Measurements from ENCODE around the gene NLRC5.

NLRC5 gene

DNA sequence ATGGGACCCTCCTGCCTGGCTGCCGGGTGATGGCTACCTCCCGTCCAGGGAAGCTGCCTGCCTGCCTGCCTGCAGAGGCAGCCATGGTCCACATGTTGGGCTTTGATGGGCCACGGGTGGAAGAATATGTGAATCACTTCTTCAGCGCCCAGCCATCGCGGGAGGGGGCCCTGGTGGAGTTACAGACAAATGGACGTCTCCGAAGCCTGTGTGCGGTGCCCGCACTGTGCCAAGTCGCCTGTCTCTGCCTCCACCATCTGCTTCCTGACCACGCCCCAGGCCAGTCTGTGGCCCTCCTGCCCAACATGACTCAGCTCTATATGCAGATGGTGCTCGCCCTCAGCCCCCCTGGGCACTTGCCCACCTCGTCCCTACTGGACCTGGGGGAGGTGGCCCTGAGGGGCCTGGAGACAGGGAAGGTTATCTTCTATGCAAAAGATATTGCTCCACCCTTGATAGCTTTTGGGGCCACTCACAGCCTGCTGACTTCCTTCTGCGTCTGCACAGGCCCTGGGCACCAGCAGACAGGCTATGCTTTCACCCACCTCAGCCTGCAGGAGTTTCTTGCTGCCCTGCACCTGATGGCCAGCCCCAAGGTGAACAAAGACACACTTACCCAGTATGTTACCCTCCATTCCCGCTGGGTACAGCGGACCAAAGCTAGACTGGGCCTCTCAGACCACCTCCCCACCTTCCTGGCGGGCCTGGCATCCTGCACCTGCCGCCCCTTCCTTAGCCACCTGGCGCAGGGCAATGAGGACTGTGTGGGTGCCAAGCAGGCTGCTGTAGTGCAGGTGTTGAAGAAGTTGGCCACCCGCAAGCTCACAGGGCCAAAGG, 36.8 kb downstream of the NLRC5 start:
- no peak for DNase-seq (ENCODE audit: low spot score)

DNA sequence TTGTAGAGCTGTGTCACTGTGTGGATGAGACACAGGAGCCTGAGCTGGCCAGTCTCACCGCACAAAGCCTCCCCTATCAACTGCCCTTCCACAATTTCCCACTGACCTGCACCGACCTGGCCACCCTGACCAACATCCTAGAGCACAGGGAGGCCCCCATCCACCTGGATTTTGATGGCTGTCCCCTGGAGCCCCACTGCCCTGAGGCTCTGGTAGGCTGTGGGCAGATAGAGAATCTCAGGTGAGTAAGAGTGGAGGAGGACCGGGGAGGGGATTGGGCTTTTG, 37.4 kb downstream of the NLRC5 start:
- DNase-seq (ENCODE audit: low spot score): no peak

DNA sequence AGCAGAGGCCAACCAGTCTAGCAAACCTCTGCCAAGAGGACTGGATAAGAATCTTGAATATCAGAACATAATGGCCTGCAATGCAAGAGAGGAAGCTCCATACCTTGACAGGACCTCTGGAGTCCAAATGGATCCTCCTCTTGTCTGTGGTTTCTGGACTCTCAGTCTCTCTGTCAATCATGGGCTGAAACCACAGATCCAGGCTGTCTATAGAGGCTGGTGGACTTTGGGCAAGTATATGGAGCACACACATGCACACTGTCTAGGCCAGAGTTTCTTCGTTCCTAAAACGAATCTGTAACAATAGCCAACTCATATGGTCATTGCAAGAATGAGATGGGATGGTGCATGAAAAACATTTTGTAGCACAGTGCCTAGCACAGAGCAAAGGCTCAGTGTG, 37.7 kb downstream of the NLRC5 start:
- no peak for DNase-seq (ENCODE audit: low spot score)

DNA sequence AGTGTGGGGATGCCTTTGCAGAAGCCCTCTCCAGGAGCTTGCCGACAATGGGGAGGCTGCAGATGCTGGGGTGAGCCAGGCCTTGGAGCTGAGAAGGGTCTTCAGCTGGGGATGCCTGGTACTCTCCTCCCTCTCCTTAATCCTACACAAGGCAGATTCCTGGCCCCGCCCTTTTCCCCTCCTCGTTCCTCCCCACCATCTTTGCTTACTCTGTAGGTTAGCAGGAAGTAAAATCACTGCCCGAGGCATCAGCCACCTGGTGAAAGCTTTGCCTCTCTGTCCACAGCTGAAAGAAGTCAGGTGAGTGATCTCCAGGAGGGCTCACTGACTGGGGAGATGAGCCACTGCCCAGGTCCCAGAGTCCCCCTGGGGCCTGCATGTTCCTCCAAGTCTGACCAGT, 38.7 kb downstream of the NLRC5 start:
- no peak for DNase-seq (ENCODE audit: low spot score)

DNA sequence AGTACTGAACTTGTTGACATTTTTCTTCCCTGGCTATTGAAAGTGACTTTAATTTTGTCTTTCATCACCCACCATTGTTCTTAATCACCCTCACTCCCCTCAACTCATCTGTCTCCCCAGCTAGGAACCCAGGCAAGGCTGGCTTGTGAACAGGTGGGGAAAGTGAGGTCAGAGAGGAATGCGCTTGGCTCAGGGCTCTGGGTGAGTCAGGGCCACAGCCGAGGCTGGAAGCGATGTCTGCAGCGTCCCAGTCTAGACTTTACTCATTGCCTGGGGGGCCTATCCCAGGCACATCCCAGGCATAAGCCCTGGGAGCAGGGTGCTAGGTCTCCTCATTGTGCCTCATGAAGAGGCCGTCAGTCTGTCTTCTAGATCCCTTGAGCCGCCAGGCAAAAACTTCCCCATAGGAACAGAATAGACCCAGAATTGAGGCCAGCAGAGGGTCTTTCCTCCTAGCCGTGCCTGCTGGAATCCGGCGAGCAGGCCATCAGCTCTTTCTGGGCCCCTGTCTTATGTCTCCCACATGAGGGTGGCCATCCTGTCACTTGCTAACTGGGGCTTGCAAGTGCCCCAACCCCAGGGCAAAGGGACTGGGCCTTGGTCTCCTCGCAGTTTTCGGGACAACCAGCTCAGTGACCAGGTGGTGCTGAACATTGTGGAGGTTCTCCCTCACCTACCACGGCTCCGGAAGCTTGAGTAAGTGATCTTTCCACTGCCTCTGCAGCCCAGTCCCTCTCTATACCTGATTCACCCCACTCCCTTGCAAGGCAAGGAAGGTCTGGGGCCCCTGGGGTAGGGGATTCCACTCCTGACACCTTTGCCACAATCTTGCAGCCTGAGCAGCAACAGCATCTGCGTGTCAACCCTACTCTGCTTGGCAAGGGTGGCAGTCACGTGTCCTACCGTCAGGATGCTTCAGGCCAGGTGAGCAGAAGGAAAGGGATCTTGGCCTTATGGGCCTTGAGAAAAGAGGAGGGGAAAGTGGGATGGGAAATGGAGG, 40.1 kb downstream of the NLRC5 start:
- DNase-seq (ENCODE audit: low spot score): peak; percentile 48

DNA sequence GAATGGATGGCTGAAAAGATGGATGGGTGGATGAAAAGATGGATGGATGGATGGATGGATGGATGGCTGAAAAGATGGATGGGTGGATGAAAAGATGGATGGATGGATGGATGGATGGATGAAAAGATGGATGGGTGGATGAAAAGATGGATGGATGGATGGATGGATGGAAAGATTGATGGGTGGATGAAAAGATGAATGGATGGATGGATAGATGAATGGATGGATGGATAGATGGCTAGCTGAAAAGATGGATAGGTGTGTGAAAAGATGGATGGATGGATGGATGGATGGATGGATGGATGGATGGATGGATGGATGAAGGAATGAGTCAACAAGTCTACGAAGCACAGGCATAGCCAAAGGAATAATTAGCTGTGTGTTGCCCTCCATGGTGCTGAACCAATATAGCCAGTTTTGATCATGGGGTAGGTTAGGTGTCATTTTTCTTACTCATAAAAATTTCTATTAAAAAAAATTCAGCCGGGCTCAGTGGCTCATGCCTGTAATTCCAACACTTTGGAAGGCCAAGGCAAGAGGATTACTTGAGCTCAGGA, 41.1 kb downstream of the NLRC5 start:
- no peak for DNase-seq (ENCODE audit: low spot score)

DNA sequence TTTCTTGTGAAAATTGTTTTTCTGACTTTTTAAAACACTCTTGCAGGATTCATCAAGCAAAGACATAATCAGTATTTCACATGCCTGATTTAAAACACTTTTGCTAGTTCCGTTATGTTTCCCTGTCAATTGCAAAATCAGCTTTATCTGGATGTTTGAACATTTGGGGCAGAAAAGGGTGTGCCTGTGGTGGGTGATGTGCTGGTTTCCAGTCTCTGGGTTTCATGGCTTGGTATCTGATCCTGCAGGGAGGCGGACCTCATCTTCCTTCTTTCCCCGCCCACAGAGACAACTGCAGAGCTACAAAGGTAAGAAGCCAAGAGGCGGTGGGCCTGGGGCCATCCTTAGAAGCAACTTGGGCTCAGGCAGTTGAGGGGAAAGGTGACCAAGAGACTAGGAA, 41.8 kb downstream of the NLRC5 start:
- DNase-seq (ENCODE audit: low spot score): no peak

DNA sequence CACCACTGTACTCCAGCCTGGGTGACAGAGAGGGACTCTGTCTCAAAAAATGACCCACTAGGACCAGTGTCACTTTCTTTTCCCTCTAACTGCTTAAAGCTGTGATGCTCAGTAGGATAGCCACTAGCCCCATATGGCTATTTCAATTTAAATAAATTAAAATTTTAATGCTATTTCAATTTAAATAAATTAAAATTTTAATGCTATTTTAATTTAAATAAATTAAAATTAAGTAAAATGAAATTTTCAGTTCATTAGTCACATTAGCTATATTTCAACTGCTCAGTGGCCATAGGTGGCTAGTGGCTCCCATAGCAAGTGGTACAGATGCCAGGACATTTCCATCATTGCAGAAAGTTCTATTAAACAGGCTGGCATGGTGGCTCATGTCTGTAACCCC, 43.0 kb downstream of the NLRC5 start:
- DNase-seq (ENCODE audit: low spot score): no peak

DNA sequence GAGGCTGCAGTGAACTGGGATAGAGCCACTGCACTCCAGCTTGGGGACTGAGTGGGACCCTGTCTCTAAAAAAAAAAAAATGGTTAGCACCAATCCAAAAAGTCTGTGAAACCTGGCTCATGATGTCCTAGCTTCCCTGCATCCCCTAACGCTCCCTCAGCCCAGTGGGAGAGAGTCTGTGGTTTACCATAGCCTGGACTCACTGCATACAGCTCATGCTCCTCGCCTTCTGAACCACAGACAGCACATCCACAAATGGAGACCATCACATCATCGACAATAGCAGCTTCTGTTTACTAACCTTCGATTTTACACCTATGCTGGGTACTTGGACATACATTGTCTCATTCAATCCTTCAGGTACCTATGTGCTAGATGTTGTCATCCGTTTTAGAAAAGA, 43.6 kb downstream of the NLRC5 start:
- no peak for DNase-seq (ENCODE audit: low spot score)

DNA sequence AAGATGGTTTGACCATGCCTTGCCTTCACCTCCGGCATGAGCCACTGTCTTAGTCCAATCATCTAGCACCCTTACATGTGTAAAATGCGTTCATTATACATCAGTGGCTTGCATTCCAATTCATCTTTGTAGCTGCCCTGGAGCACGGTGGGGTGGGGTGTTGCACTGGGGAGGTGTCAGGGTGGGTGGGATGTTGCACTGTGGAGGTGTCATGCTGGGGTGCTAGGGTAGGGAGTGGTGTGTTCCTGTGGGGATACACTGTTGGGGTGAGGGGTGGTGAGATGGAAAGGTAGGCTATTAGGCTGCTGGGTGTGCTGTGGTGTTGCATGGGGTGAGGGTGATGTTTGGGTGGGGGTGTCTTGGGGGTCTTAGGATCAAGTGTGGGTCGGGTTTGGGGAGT, 47.0 kb downstream of the NLRC5 start:
- no peak for DNase-seq (ENCODE audit: low spot score)

DNA sequence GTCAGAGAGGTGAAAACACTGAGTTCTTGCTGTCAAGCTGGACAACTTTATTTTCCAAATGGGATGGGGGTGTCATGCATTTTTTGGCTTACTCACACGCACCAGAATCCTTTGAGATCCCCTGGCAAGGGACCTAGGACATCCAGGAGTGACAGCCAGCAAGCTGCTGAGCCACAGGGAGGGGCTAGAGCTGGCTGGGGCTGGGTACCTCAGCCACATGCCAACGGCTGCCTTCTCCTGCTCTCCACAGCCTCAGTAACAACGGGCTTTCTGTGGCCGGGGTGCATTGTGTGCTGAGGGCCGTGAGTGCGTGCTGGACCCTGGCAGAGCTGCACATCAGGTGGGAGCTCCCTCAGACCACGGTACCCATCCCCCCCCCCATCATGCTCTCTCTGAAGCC, 47.6 kb downstream of the NLRC5 start:
- no peak for DNase-seq (ENCODE audit: low spot score)

DNA sequence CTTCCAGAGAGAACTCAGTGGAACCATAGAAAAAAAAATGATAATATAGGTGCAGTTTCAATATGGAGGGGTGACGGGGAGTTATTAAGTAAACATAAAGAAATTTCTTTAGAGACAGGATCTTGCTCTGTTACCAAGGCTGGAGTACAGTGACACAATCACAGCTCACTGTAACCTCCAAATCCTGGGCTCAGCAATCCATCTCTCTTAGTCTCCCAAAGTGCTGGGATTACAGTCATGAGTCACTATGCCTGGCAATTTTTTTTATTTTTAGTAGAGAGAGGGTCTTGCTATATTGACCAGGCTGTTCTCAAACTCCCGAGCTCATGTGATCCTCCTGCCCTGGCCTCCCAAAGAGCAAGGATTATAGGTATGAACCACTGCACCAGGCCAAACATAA, 48.8 kb downstream of the NLRC5 start:
- no peak for DNase-seq (ENCODE audit: low spot score)

DNA sequence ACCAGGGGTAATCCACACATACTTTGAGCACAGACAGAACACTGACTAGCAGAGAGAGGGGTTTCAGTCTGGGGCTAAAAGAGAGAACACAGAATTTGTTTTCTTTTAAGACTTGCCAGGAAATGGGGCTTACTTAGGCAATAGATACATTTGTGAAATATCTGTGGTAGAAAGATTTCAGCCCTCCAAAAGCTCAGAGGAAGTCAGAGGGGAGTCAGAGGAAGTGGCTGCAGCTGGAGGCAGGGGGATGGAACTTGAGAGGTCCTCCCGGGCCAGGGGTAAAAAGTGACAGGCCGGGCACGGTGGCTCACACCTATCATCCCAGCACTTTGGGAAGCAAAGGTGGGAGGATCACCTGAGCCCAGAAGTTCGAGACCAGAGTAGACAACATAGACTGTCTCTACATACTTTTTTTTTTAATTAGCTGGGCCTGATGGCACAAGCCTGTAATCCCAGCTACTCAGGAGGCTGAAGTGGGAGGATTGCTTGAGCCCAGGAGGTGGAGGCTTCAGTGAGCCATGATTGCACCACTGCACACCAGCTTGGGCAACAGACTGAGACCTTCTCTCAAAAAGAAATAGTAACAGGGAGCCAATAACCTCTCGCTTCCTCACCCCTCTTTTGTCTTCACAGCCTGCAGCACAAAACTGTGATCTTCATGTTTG, 49.9 kb downstream of the NLRC5 start:
- DNase-seq (ENCODE audit: low spot score): peak; percentile 62

DNA sequence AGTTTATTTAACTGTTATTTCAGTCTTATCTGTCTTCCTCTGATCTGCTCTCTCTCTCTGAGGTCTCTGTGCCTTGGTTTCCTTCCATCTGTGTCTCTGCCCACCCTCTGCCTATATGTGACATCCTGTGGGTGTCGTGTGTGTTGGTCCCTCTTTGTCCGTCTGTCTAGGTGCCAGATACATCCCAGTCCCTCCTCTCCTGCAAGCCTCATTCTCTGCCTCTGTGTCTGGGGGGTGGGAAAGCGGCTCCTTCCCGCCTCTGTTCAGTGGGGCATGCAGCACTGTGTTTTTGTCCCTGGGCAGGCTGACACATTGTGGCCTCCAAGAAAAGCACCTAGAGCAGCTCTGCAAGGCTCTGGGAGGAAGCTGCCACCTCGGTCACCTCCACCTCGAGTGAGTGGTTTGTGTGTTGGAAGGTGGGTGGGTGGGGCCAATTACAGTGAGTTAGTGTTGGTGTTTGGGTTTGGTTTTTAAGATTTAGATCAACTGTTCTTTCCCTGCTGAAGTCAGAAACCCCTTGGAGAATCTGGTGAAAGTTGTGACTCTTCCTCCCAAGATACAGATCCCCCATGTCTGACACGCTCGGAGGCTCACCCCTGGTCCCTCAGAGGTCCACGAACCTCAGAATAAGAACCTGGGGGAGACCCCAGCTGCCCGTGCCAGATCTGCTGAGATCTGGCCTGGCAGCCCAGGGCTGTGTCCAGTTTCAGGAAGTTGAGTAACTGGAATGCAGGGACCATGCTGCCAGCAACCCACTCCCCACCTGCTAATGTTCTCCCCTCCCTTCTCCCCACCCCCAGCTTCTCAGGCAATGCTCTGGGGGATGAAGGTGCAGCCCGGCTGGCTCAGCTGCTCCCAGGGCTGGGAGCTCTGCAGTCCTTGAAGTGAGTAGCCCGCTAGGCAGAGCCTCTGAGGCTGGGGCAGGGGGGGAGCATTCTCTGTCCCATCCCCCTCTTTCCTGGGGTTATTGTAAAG, 52.1 kb downstream of the NLRC5 start:
- no peak for DNase-seq (ENCODE audit: low spot score)

DNA sequence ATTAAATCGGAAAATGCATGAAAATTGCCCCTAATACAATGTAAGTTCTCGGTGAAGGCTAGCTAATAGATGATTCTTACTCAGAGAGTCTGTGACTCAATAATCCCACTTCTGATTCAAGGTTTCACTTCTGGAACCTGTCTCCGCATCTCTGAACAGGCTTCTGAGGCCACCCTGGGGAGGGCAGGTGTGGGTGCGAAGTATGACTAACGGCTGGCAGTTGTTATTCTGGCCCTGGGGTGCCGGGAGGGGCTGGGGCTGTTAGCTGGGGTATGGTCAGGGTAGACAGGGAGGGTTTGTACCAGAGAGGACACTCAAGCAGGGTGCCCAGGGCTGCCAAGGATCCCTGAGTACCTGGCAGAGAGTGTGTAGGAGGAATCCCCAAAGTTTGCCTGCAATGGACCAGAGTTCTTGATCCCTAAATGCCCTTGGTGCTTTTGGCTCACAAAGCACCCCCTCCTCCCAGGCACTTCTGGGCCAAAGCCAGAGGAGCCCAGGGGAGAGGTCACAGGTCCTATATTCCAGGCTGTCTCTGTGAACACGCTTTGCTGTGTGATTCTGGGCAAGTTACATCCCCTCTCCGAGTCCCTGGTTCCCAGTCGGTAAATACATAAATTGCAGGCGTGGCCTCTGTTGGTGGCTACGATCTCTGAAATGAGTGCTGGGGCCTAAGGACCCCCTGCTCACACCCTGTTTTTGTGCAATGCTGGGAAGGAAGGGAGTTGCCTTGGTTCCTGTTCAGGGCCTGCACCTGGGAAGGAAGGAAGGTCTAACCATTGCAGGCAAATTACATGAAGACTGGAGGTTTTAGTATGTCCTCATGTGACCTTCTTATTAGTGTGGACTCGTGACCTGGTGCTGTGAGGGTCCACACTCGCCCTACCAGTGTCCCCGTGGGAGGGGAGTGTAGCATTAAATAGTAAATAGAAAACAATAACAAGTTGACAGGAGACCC, 53.1 kb downstream of the NLRC5 start:
- DNase-seq (ENCODE audit: low spot score): no peak

DNA sequence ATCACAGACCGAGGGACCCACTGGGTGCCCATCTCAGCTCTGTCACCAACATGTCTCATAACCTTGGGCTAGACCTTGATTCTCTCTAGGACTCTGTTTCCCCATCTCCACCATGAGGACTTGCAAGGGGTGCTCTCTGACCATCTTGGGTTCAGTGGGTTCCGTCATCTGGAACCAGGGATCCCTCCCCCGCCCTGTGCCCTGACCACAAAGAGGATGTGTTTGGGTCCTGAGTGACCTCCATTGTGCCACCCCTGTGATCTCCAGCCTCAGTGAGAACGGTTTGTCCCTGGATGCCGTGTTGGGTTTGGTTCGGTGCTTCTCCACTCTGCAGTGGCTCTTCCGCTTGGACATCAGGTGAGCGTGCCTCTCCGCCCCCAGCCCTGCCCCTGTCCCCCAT, 53.9 kb downstream of the NLRC5 start:
- DNase-seq (ENCODE audit: low spot score): no peak

DNA sequence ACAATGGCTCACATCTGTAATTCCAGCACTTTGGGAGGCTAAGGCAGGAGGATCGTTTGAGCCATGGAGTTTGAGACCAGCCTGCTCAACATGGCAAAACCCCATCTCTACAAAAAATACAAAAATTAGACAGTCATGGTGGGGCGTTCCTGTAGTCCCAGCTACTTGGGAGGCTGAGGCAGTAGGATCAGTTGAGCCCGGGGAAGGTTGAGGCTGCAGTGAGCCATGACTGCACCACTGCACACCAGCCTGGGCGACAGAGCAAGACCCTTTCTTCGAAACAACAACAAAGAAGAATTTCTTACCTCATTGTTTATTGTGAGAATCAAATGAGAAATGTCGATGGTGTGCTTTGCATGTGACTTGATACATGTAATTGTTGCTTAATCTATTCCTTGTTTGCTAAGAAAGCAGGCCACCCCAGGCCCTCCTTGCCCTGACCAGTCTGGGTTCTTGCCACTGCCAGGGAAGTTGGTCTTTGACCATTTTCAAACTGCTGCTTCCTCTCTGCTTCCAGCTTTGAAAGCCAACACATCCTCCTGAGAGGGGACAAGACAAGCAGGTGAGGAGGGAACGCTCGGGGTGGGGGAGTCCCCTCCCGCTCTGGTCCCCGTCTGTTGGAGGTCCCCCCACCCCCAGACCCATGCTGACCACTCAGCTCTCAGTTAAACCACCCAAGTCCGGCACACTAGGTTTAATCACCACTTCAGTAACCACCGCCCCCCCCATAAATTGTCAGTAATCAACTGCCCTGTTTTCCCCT, 55.8 kb downstream of the NLRC5 start:
- no peak for DNase-seq (ENCODE audit: low spot score)

DNA sequence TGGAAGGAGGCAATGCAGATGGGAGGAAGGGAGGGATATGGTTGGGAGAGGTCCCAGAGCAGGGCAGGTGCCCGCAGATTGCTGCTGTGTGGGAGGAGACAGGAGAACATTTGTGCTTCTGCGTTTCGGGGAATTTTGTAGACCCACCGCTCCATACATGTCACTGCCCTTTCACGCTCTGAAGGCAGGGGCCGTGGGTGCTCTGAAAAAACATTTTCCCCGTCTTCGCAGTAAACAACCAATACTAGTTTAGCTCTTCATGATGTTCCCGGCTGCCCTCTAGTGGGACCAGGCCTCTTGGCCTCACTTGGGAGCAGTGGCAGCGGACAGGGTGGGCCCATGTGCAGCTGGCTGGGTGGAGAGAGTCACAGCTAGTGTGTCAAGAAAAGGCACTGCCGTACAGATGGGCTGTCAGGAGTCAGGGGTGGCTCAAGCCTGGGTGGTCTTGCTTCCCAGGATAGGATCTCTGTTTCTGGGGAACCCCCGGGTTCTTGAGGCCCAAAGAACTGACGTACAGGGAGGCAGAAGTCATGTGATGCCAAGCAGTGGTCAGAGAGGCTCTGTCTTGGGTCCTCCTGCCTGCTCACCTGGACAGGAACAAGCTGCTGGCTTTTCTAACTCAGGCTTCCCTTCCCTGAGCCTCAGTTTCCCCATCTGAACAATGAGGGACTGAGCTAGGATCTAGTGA, 56.5 kb downstream of the NLRC5 start:
- peak; percentile 87 for DNase-seq (ENCODE audit: low spot score)

DNA sequence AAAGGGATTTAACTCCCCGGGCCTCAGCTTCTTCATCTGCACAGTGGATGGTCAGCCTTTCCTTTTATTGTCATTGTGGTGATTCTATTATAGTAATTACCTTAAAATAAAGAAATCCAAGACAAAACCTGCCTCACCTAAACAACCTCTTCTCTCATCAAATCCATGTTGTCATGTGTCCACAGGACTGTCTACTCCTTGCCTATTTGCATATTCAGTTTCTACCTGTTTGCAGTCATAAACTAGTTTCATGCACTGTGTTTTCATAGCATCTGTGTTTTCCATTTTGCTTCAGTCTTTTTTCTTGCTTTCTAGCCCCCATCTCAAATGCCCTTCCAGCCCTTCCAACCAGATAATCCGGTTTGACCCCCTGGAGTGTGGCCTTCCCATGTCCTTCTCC, 58.7 kb downstream of the NLRC5 start:
- no peak for DNase-seq (ENCODE audit: low spot score)
